HG03159 (cell line): ENCODE data around the gene BCR.

Source experiments
- ATAC-seq: cut with Tn5 transposase; IDR thresholded peaks from one replicate; pipeline ENCODE4 v1.9.1; 2021; ENCODE audit warnings: mild to moderate bottlenecking, moderate library complexity; ENCODE audit not compliant: unreplicated experiment

BCR gene

GRCh38 chr22:23175817-23176644, 4.3 kb upstream of the BCR start:
- no peak for ATAC-seq

- no peak for ATAC-seq
Measured at GRCh38 chr22:23176645-23177027, 3.7 kb upstream of the BCR start.

- ATAC-seq = no peak
Measured at GRCh38 chr22:23177197-23177596, 3.1 kb upstream of the BCR start.

- ATAC-seq = no peak
Measured at GRCh38 chr22:23178512-23179254, 1.6 kb upstream of the BCR start.

GRCh38 chr22:23179381-23180299, 669 bp upstream of the BCR start:
- no peak for ATAC-seq

- ATAC-seq = no peak
Measured at GRCh38 chr22:23180893-23181720, 798 bp downstream of the BCR start.

- ATAC-seq = no peak
Measured at GRCh38 chr22:23181721-23182308, 1.5 kb downstream of the BCR start.

- ATAC-seq = no peak
Measured at GRCh38 chr22:23182309-23183060, 2.2 kb downstream of the BCR start.

GRCh38 chr22:23183061-23183698, 2.9 kb downstream of the BCR start:
- ATAC-seq = no peak

- no peak for ATAC-seq
Measured at GRCh38 chr22:23184100-23184763, 3.9 kb downstream of the BCR start.

- no peak for ATAC-seq
Measured at GRCh38 chr22:23184764-23185113, 4.4 kb downstream of the BCR start.

GRCh38 chr22:23187211-23187610, 6.9 kb downstream of the BCR start:
- ATAC-seq = no peak

GRCh38 chr22:23187871-23188700, 7.8 kb downstream of the BCR start:
- ATAC-seq = no peak

- ATAC-seq = no peak
Measured at GRCh38 chr22:23190526-23190925, 10.2 kb downstream of the BCR start.

GRCh38 chr22:23192133-23192532, 11.8 kb downstream of the BCR start:
- no peak for ATAC-seq

- no peak for ATAC-seq
Measured at GRCh38 chr22:23192558-23192957, 12.2 kb downstream of the BCR start.

- no peak for ATAC-seq
Measured at GRCh38 chr22:23193196-23193827, 13.0 kb downstream of the BCR start.
